ENCODE measurements around the gene BOLA3.
"Not testable (repeated sequence)": the region's sequence is repeated elsewhere in the genome, so short reads cannot be mapped to it uniquely, and the experiment has no call there.

Gene BOLA3

DNA sequence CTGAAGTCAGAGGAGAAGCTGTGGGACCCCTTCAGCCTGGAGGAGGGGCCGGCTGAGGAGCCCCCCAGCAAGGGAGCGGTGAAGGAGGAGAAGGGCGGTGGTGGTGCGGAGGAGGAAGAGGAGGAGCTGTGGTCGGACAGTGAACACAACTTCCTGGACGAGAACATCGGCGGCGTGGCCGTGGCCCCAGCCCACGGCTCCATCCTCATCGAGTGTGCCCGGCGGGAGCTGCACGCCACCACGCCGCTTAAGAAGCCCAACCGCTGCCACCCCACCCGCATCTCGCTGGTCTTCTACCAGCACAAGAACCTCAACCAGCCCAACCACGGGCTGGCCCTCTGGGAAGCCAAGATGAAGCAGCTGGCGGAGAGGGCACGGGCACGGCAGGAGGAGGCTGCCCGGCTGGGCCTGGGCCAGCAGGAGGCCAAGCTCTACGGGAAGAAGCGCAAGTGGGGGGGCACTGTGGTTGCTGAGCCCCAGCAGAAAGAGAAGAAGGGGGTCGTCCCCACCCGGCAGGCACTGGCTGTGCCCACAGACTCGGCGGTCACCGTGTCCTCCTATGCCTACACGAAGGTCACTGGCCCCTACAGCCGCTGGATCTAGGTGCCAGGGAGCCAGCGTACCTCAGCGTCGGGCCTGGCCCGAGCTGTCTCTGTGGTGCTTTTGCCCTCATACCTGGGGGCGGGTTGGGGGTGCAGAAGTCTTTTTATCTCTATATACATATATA, 46.0 kb downstream of the BOLA3 start:
- DNase-seq (ENCODE audit: low spot score): no peak

GRCh38 chr2:74100254-74101216, 47.2 kb downstream of the BOLA3 start:
- DNase-seq (ENCODE audit: low spot score): no peak

DNA sequence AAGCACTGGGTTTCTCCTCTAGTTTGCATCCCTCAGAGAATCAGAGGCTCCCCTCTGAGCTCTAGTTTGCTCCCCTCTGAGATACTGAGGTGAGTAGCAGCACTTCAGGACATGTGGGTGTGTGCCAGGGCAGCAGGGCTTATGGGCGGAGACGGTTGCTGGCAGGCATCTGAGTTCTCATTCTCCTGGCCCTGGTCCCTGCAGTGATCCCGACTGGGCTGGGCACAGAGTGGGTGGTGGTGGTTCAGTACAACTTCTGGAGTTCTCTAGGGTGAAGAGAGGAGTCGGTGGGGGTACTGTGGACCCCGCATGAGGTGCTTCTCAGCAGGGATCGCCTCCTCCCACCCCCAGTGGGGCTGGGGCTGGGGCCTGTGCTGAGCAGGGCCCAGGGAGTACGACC, 47.9 kb downstream of the BOLA3 start:
- DNase-seq (ENCODE audit: low spot score): no peak

- DNase-seq (ENCODE audit: low spot score): no peak
These were observed 48.4 kb downstream of the BOLA3 start for GRCh38 chr2:74099271-74099670.

- DNase-seq (ENCODE audit: low spot score): no peak
These were observed 50.1 kb downstream of the BOLA3 start for GRCh38 chr2:74097574-74097973.

- no peak for DNase-seq (ENCODE audit: low spot score)
These were observed 51.7 kb downstream of the BOLA3 start for GRCh38 chr2:74096052-74096451.

- no peak for DNase-seq (ENCODE audit: low spot score)
These were observed 52.1 kb downstream of the BOLA3 start for GRCh38 chr2:74095632-74096031.

- no peak for DNase-seq (ENCODE audit: low spot score)
These were observed 53.4 kb downstream of the BOLA3 start for GRCh38 chr2:74094291-74094690.

DNA sequence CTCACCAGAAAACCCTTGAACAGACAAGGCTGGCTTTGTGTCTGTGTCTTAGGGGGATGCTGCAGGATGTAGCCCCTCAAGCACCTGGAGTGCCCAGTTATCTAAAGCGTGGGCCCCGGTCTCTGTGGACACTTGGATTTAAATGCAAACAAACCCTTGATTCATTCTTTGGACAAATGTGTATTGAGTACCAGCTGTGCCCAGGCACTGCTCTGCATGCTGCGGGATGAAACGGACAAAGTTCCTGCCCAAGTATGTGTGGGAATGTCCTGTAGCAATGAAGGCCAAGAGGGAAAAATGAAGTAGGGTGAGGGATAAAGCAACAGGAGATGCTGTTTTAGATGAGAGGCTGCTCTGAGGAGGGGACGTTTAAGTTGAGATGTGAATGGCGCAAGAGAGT, 53.9 kb downstream of the BOLA3 start:
- no peak for DNase-seq (ENCODE audit: low spot score)

- no peak for DNase-seq (ENCODE audit: low spot score)
These were observed 54.3 kb downstream of the BOLA3 start for GRCh38 chr2:74093426-74093825.

DNA sequence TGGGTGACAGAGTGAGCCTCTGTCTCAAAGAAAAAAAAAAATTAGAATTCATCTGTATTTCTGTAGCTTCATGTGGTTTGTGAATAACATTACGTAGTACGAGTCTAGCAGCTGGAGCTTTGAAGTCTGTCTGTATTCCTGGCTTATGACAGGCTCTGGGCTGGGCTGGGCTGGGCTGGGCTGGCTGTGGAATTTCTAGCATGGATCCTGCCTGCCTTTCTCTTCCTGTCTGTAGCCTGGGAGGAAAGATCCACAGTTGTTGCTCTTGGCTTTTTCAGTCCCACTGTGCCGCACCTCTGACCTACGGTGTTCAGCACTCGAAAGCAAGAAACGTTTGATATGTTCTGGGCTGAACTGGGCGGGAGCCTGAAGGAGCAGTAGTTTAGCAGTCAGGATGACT, 55.4 kb downstream of the BOLA3 start:
- DNase-seq (ENCODE audit: low spot score): no peak

- no peak for DNase-seq (ENCODE audit: low spot score)
These were observed 56.3 kb downstream of the BOLA3 start for GRCh38 chr2:74091391-74091790.

DNA sequence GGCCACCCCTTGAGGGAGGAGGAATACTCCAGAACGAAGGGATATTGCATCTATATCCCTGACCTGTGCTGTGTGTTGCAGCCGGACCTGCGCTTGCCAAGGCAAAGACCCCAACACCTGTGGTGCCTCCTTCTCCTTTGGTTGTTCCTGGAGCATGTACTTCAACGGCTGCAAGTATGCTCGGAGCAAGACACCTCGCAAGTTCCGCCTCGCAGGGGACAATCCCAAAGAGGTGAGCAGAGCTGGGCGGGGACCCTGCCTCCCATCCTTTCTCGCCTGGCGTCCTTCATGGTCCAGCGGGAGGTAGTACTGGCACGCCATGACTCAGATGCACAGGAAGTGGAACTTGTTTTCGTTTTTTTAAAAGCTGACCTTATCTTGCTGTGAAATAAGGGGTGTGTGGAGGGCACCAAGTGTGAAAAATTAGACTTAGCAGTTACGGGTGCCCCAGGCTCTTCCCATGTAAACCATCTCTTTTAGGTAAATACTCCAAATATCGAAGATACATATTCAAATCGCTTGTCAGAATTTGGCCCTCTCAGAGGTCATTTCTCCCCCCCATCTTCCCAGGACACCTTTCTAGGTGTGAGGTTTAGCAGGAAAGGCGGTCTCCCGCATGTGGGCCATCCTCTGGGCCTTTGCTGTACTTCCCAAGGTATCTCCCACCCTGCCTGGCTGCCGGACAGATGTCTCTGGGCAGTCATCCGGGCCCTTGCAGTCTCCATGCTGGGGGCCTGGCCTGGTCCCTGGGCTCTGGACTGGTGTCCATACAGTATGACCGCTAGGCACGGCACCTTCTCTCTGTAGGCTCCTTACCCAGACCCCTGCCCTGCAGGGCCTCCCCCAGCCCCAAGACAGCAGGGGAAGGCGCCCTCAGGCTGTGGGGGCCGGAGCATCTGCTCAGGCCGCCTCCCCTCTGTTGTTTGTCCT, 57.6 kb downstream of the BOLA3 start:
- DNase-seq (ENCODE audit: low spot score): no peak

DNA sequence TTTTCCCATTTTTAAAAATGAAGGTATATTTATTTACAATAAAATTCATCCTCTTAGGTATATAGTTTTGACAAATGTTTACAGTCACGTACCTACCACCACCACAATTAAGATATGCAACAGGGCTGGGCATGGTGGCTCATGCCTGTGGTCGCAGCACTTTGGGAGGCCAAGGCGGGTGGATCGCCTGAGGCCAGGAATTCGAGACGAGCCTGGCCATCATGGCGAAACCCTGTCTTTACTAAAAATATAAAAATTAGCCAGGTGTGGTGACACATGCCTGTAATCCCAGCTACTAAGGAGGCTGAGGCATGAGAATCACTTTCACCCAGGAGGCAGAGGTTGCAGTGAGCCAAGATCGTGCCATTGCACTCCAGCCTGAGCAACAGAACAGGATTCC, 59.0 kb downstream of the BOLA3 start:
- DNase-seq (ENCODE audit: low spot score): not testable (repeated sequence)

GRCh38 chr2:74087696-74088095, 60.0 kb downstream of the BOLA3 start:
- no peak for DNase-seq (ENCODE audit: low spot score)

- DNase-seq (ENCODE audit: low spot score): no peak
These were observed 61.7 kb downstream of the BOLA3 start for GRCh38 chr2:74086021-74086420.

Data from hepatic stellate cell (primary cell).